ENCODE data around the gene DGCR2.

DNA sequence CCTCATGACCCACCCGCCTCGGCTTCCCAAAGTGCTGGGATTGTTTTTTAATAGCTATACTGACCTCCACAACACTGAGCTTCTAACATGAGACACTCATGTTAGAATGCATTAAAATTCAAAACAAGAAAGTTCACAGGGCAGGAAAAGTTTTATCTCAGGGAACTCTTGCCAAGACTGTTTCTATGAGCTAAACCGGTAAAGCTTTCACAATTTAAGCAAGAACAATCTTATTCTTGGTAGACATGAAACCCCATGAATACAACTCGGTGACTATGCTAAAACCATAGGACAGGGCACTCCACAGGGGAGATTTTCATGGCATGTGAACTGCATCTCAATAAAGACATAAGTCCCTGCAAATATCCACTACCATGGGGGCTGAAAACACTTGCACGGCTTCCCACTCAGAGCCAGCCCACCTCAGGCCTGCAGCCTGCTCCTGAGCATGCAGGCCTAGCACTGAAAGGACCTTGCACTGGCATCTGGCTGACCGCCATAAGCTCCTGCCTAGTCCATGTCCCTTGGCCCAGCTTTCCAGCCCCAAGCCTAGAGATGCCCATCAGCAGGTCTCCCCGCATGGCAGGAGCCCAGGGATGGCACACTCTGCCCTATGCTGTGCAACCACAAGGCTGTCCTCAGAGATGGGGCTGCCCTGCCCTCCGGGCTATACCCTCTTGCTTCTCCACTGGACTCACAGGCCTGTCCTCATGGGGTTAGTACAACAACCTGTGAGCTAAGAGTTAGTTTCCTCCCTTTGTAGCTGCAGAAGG is 58.4 kb downstream of the DGCR2 start:
- TF ChIP-seq POLR2A (IDR thresholded peaks at IDR 0.05; ENCODE audit: low read length), result no peak
- no peak for TF ChIP-seq GATA1 (IDR thresholded peaks at IDR 0.05; ENCODE audit: low read depth, low read length)

Measured in erythroblast (primary cell).